GM18907 (cell line): ENCODE measurements around the gene PITX2.

ENCODE experiments used
- ATAC-seq: cut with Tn5 transposase; IDR thresholded peaks from one replicate; pipeline ENCODE4 v1.9.1; 2021; ENCODE audit warnings: mild to moderate bottlenecking, moderate library complexity; ENCODE audit not compliant: unreplicated experiment

Gene PITX2

DNA sequence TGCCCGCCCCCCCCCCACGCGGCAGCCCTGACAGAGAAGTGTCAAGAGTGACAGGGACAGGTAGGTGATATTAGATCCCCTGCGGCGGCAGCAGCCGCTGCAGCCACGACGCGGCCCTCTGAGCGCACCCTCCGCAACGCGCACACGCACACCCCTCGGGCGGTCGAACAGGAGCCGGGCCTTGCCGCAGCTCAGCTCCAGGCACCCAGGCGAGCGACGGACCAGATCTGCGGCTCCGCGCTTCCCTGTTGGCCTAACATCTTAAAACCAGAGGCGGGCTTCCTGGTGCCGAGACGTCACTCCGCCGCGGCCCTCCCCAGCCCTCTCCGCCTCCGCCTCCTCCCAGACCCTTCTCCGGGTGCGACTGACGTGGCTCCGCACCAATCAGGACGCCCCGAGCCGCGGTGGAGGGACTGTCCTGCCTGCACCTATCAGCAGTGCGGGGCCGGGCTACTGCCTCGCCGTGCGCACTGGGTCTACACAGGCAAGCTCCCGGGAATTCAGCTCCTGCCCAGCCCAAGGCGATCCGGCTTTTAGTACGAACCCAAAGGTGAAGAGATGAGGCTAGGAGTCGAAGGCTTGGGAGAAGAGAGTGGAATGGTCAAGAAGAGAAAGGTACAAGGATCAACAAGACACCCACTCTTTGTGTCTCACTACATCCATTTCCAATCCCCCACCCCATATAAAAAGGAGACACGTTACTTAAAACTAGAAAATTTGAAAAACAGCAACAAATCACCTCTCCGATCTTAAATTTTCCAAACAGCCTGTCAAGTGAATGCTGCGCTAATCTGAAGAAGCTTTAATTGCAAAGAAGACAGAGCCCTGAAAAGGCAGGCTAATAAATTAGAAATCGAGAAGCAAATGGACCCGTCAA, at the start of gene PITX2:
Gene PITX2 (minus strand): TSS at position 237 of the 877 bp plus-strand sequence. CDS start 617 bp downstream, outside the sequence.
- ATAC-seq: peak; percentile 94

DNA sequence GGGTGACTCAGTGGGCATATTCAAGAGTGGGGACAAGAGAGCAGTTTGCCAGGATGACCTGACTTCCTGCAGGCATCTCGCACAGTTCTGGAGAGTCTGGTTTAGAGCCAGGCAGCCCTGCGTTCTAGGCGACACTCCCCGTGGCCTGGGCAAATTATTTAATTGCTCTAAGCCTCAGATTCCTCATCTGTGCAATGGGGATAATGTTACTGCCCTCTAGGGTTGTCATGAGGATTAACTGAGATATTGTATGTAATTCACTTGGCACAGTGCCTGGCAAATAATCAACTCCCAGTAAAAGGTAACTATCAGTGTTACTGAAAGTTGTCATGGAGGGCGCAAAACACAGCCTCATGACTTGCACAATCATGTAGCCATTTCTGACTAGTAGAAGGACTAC, 48.8 kb upstream of the PITX2 start:
- ATAC-seq: no peak

DNA sequence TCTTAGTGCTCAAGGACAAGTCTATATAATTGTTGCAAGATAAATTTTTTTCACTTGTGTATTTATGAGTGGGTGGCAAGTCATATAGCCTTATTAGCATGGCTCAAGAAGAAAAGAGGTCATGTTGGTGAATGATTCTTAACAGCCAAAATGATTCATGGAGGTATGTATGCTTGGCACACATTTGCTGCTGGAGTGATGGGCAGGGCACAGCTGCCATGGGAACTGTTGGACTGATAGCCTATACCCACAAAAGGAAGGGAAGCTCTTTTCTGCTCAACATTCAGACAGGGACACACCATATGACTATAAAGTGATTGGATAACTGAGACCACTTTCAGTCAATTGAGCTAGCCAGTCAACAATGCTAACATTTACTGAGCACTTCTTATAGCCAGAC, 46.8 kb upstream of the PITX2 start:
- ATAC-seq: no peak

DNA sequence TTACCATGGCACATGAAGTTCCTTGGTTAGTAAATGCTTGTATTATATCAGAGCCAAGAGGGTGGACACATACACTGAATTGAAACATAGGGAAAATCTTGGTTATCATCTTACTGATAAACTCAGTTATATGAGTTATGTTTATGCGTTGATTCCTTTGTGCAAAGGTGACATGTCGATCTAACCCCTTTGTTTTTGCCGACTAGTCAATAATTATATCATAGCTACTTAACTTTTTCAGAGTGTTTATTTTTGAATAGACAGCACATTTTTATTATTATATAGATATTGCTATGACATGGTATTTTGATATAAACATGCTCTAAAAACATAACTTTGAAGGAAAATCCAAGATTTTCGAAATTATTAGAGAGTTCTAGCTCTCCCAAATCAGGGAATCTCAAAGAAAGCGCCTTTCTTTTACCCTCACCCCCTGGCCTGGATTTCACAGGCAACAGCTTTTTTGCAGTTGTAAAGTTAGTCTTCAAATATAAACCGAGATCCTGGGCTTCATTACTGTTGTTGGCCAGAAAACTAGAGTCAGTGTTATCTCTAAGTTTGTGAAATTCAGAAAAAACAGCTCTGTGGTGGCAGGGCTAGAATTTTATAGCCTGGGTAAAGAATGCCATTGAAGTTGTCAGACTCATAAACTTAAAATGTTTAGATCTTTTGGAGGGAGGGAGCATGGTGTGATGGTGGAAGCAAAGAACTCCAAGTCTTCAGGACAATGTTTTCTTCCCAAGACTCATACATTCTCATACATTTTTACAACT, 45.8 kb upstream of the PITX2 start:
- no peak for ATAC-seq

DNA sequence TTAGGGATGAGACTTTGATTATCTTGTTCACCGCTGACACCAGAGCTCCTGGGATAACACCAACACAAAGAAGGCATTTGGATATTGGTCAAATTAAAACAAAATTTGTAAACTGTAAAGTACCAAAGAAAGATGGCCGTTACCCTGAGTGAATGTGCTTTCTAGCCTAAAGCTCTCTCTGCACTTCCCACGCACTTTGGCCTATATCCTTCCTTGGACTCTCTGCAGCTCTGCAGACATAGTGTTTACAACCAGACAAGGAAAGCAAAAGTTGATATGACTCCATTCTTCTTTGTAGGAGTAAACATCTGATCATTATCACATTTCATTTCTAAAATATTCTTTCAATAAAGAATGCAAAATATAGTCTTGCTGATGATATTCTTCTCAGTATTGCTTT, 44.8 kb upstream of the PITX2 start:
- ATAC-seq: no peak

DNA sequence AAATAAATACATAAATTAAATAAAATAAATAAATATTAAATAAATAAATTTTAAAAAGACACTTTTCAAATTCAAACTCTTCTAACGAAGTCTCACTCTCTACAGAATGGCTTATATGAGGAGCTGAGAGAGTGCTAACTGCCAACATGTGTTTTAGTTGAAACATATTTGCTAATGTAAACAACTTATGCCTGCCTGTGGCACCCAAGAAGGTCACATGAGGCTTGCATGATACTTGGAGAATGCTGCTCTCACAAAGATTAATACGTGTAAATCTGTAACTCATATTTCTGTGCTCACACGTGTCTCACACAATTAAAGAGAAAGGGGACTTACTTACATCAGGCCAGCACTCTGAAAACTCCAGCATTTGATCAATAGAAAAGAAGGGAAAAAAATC, 43.2 kb upstream of the PITX2 start:
- no peak for ATAC-seq

DNA sequence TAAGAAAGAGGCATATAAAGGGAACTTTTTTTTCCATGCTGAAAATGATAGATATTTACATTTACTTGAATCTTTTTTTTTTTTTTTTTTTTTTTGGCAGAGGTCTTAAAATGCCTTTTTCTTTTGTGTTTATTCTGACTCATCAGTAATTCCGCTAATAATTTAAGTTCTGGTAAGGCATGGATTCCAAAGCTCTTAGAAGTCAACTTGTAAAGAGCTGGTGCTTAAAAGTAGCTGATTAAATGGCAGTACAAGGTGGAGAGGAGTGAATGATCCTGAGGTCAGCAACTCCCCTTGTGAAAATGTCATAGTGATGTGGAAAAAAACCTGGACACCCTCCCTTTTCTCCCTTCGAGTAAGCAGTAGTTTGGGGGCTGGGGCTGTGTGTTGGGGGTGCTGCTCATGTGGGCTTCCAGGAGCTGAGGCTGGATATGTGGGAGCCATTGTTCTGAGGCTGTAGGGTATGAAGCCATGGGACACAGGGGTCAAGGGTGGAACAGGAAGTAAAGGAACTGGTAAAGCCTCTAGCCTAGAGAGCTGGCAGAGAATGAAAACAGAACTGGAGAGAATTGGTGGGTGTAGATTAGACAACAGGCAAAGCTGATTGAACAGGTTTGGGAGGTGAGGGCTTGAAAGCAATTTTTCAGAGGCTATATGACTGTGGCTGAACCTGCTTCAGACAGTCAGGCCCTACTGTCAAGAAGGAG, 41.0 kb upstream of the PITX2 start:
- ATAC-seq: no peak

DNA sequence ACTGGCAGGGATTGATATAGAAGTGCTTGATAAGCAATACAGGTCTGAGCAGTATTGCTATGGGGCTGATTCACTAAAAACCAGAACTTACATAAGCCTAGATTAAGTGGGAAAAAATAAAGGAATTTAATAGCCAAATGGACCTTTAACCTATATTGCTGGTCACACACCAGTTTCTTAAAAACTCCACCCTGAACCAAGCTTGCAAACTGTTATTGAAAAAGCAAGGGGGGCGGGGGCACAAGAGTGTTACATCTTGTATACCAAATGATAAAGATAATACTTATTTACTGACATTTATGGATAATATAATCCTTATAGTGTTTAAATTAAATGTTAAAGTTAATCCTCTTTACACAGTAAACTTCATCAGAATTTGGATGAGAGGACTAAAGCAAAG, 40.3 kb upstream of the PITX2 start:
- no peak for ATAC-seq

DNA sequence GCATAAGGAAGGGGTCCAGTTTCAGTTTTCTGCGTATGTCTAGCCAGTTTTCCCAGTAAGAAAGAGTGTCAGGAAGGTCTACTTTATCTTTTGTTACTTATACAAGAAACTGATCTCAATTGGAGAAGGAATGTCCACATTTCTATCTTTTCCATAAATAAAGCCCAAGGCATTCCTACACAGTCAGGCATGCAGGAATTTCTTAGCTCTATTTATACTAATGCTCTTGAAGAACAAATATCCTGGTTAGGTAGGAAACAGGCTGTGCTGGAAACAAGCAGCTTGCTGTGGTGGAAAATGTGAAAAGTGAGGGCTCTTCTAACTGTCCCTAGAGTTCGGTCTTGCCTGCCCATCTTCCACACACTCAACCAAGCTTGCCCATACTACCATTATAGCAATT, 37.9 kb upstream of the PITX2 start:
- ATAC-seq: no peak

DNA sequence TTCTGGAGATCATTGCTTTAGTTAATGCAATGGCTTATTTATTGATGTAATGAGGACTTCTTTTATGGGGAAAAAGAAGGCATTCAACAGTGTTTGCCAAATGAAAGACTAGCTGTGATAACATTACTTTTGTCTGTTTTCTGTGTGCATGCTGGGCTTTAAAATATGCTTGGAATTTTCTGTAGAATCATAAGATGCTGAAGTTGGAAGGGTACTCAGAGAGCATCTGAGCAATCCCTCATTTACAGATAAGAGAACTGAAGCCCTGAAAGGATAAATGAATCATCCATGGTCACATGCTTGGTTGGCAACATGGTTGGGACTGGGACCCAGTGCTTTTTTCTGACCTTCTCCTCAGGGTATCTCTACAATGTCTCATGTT, 31.4 kb upstream of the PITX2 start:
- no peak for ATAC-seq

DNA sequence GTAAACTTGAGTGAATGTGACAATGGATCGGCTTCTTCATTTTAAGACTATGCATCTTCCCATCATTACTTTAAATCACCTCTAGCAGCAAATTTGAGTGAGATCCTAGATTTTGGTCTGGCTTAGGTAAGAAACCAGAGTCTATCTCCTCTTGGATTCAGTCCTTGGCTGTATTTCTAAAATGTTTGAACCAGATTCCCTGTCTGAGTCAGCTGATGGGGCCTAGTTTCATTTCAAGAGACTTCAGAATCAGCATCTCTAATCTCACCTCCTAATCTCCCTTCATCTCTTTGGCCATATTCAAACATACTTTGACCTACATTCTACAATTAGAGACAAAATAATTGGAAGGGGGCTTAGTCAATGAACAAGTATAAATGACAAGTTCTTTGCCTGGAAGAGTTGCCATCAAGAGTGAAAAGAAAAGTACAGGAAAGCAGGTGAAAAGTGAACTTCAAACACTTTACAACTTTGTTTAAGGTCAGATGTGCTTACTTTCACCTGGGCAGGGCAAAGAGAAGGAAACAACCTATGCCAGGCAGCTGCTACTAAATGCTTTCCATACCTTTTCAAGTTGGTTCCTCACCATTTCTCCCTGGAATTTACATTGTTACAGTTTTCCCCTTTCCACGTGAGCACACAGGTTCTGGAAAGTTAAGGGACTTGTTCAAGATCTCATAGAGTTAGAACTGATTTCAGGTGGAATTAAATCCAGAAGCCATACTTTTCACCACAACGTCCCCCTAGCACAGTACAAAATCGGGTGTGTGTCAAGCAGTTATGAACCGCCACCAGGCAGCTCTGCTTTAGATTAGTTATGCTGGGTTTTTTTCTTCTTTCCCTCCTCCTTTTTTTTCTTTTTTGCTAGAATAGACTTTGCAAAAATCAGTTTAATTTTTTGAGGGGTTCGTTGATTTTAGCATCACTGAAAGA, 30.7 kb upstream of the PITX2 start:
- ATAC-seq: no peak

DNA sequence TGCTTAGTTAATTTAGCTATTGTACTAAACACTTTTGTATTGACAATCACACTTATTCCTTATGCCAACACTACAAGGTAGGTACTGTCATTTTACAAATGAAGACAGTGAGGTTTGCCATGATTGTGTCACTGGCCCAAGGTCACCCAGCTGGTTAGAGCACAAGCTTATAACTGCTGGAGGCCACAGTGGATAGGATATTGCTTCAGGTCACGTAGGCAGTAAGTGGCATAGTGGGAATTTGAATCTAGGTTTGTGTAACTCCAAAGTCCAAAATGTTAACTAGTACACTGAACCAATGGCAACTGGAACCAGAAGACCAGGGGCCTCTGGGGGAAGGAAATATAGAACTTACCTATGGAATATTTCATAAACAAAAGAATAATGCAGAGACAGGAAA, 21.1 kb upstream of the PITX2 start:
- no peak for ATAC-seq

DNA sequence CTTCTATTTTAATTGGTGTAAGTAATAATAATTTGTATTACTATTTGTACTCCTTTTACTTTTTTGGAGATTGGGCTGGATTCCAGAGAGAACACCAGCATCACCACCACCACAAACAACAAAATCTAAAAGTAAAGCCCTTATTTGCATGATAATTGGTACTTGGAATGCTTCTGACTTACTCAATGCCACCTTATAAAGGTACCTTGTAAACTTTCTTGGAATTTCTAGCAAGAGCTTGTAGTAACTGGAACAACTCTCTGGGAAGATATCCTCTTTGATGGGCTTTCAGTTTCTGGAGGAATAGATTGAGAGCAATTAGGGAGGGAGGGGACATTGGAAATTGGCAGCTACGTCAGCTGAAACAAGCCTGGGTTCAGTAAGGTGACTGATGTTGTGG, 20.2 kb upstream of the PITX2 start:
- no peak for ATAC-seq

DNA sequence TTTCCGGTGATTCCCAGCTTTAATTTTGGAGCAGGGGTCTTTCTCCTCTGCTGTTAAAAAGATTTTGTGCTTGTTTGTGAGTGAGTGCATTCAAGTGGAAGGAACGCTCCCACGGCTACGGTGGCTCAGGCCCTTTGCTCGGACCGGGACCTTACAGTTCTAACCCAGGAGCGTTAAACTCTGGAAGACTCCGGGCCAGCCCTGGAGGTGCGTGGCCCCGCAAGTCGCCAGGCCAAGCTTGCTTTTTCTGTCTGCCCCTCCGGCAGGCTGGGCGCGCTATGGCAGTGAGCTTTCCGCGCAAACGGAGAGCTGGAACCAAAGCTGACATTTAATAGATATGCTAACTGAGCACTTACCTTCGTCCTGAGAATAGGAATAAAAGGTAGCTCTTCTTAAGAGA, 18.3 kb upstream of the PITX2 start:
- no peak for ATAC-seq

DNA sequence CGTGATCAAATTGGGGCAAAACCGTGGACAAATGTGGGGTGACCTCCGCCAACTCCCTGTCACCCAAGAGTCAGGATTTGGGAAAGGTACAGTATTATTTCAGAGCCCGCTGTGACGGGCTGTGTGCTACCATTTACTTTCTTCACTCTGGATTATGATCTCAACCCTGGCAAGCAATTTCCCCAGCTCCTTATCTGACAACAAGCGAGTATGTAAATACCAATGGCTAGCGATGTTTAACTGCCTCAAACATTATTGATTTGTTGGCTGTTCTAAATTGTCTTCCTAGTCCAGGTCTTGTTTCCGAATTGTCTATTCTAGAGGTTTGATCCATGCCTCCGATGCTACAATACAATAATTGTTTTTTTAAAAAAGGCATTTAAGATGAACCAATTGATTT, 17.7 kb upstream of the PITX2 start:
- no peak for ATAC-seq

DNA sequence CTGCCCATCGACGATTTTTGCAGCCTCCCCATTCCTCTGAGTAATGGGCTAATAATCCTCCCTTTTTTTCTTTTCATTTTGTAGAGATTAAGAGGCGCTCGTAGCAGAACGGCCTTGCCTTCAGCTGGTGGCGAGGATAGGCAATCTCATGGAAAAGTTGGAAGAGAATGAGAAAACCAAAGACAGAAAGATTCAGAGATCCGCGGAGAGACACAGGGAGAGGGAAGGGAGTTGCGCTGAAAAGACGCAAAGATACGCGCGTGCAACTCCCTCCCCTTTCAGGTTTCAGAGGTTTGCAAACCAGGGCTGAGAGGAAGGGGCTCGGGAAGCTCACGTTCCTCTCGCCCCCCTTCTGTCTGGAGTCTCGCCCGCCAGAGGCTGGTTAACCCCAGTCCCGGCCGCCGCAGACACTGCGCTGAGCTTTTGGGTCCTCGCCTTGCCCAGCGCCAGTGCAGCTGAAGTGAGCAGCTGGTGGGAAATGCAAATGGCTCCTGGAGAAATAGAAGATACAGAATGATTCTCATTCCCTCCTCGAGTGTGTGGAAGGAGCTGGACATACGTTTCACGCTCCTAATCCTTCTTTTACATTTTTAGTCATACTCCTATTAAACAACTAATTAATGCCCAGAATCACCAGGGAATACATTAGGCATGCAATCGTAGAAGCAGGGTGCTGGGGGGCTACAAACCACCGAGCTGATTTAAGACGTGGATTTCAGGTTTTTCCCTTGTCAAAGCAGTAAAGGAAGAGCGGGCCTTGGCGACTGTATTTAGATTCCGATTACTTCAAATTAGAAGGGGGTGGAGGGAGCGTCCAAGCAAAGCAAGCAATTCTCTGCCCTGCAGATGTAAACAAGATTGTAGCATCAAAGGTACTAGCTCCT, 16.6 kb upstream of the PITX2 start:
- ATAC-seq: no peak

DNA sequence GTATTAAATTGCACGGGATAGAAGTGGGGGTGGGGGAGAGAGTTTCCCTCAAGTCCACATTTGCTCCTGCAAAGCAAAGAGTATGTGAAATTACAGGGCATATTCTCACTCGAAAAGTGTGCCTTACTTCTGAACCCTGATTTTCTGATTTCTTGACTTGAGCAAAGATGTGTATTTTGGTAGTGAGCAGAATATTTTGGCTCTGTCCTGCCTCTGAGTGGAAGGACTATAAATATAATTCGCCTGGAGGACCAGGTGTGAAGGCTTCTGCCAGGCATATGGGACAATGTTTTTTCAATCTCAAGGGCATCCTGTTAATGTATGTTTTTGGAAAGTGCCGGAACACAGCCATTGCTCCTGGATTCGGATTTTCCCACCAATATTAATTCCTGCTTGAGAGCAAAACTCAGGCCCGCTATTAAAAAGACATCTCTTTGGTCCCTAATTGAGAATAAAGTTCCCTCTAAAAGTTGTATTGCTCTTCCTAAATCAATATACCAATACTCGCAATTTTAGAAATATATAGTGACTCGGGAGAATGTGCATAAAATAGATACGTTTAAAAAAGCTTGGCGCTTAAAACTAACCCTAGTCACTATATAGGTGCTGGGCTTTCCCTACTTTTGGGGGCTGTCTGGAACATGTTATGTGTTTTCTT, 15.3 kb upstream of the PITX2 start:
- ATAC-seq: no peak

DNA sequence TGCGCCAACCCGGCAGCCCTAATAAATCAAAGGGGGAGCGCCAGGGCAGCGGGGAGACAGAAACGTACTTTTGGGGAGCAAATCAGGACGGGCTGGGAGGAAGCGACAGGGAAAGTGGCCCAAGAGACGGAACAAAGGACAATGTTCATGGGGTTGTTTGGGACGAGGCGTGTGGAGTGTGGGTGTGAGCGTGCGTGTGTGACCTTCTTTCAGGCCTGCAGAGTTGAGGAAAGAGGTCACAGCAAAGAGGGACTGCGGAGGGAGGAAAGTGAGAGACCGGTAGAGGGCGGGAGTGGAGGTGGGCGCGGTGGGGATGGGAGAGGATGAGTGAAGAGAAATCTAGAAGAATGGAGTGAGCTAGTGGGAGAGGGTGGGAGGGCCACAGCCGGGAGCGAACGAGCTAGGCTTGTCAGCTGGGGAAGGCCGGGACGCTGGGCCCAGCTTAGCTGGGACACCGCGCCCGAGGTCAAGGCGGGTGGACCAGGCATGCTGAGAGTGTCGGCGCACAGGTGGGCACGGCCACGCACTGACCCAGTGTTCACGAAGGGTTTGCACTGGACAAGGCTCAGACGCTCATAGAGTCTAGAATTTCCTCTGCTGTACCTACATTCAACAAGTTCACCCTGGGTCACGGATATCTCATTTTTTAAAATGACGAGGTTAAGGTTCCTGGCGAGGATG, 14.7 kb upstream of the PITX2 start:
- no peak for ATAC-seq
